Panc1 (cell line): Measurements from ENCODE around the gene GPR156.

Source experiments
- POLR2AphosphoS5 ChIP-seq: IDR thresholded peaks from 2 replicates; pipeline ENCODE4 v1.6.1; 2012; ENCODE audit warnings: mild to moderate bottlenecking, low read depth, low read length, moderate library complexity
- TF ChIP-seq, protein P1 (sequence below): fragments of 450-650 bp; IDR thresholded peaks from 2 replicates; pipeline ENCODE4 v1.5.1; 2017; ENCODE audit warnings: mild to moderate bottlenecking
- TF ChIP-seq, protein P2 (sequence below), 2 experiments: IDR thresholded peaks; 2 replicates each; pipeline ENCODE4 v1.6.1; 2011 to 2012; ENCODE audit warnings: low read depth in 2 of 2, control low read depth in 1 of 2, low read length in 1 of 2, mild to moderate bottlenecking in 1 of 2, moderate library complexity in 1 of 2; ENCODE audit not compliant: insufficient read depth in 1 of 2

DNA sequence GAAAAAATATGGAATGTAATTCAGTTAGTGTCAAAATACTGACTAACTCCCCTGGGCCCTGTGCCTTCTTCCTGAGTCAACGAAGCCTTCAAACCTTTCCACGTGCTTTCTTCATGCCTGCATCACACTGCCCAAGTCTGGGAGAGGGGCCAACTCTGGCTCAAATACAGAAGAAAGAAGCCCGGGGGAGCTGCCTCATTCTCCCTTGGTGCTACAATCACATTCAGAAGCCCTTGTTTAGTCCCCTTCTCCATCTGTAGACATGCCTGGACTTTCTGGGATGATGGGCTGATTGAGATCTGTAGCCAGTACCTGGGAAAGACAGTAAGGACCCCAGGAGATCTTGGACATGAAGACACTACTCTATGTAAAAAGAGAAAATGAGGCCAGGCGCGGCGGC is 113.0 kb downstream of the GPR156 start:
- no peak for TF ChIP-seq POLR2AphosphoS5
- TF ChIP-seq, protein P1, sequence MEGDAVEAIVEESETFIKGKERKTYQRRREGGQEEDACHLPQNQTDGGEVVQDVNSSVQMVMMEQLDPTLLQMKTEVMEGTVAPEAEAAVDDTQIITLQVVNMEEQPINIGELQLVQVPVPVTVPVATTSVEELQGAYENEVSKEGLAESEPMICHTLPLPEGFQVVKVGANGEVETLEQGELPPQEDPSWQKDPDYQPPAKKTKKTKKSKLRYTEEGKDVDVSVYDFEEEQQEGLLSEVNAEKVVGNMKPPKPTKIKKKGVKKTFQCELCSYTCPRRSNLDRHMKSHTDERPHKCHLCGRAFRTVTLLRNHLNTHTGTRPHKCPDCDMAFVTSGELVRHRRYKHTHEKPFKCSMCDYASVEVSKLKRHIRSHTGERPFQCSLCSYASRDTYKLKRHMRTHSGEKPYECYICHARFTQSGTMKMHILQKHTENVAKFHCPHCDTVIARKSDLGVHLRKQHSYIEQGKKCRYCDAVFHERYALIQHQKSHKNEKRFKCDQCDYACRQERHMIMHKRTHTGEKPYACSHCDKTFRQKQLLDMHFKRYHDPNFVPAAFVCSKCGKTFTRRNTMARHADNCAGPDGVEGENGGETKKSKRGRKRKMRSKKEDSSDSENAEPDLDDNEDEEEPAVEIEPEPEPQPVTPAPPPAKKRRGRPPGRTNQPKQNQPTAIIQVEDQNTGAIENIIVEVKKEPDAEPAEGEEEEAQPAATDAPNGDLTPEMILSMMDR = no peak
- TF ChIP-seq, protein P2, sequence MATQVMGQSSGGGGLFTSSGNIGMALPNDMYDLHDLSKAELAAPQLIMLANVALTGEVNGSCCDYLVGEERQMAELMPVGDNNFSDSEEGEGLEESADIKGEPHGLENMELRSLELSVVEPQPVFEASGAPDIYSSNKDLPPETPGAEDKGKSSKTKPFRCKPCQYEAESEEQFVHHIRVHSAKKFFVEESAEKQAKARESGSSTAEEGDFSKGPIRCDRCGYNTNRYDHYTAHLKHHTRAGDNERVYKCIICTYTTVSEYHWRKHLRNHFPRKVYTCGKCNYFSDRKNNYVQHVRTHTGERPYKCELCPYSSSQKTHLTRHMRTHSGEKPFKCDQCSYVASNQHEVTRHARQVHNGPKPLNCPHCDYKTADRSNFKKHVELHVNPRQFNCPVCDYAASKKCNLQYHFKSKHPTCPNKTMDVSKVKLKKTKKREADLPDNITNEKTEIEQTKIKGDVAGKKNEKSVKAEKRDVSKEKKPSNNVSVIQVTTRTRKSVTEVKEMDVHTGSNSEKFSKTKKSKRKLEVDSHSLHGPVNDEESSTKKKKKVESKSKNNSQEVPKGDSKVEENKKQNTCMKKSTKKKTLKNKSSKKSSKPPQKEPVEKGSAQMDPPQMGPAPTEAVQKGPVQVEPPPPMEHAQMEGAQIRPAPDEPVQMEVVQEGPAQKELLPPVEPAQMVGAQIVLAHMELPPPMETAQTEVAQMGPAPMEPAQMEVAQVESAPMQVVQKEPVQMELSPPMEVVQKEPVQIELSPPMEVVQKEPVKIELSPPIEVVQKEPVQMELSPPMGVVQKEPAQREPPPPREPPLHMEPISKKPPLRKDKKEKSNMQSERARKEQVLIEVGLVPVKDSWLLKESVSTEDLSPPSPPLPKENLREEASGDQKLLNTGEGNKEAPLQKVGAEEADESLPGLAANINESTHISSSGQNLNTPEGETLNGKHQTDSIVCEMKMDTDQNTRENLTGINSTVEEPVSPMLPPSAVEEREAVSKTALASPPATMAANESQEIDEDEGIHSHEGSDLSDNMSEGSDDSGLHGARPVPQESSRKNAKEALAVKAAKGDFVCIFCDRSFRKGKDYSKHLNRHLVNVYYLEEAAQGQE (IDR thresholded peaks at IDR 0.05; ENCODE audit: insufficient read depth in 1 of 2, low read depth in 2 of 2, low read length in 1 of 2) = no peak
